SK-N-SH treated with all-trans-retinoic acid at 6 μM for 48 hours (cell line): ENCODE data around the gene PROK1.

Experiments
- BACH2 ChIP-seq: fragments of 250-450 bp; sonication (Bioruptor Pico); IDR thresholded peaks from 2 replicates; pipeline ENCODE4 v1.9.0; 2021; ENCODE audit warnings: mild to moderate bottlenecking, borderline replicate concordance
- CREB5 ChIP-seq: fragments of 250-450 bp; sonication (Bioruptor Pico); IDR thresholded peaks from 2 replicates; pipeline ENCODE4 v1.5.1; 2020; ENCODE audit warnings: low read depth, mild to moderate bottlenecking, moderate library complexity
- CSDC2 ChIP-seq: fragments of 250-450 bp; sonication (Bioruptor Pico); IDR thresholded peaks from 2 replicates; pipeline ENCODE4 v1.5.0; 2020; ENCODE audit warnings: mild to moderate bottlenecking, moderate library complexity
- CSRNP3 ChIP-seq: fragments of 250-450 bp; sonication (Bioruptor Pico); IDR thresholded peaks from 2 replicates; pipeline ENCODE4 v1.5.1; 2021; ENCODE audit warnings: mild to moderate bottlenecking, moderate library complexity
- GLIS3 ChIP-seq: fragments of 250-450 bp; sonication (Bioruptor Pico); IDR thresholded peaks from 2 replicates; pipeline ENCODE4 v1.5.0; 2020; ENCODE audit warnings: mild to moderate bottlenecking, moderate library complexity
- ISL1 ChIP-seq: fragments of 250-450 bp; sonication (Bioruptor Pico); IDR thresholded peaks from 2 replicates; pipeline ENCODE4 v2.1.2; 2022; ENCODE audit warnings: mild to moderate bottlenecking, moderate library complexity
- PATZ1 ChIP-seq: fragments of 250-450 bp; sonication (Bioruptor Pico); IDR thresholded peaks from 2 replicates; pipeline ENCODE4 v1.8.0; 2020; ENCODE audit warnings: mild to moderate bottlenecking, moderate library complexity, borderline replicate concordance
- POU6F1 ChIP-seq: fragments of 250-450 bp; sonication (Bioruptor Pico); IDR thresholded peaks from 2 replicates; pipeline ENCODE4 v1.8.0; 2021; ENCODE audit warnings: low read depth, mild to moderate bottlenecking, moderate library complexity, borderline replicate concordance
- PPARA ChIP-seq: fragments of 250-450 bp; sonication (Bioruptor Pico); IDR thresholded peaks from 2 replicates; pipeline ENCODE4 v1.5.0; 2020; ENCODE audit warnings: mild to moderate bottlenecking, borderline replicate concordance
- TOX ChIP-seq: fragments of 250-450 bp; sonication (Bioruptor Pico); IDR thresholded peaks from 2 replicates; pipeline ENCODE4 v1.8.0; 2021; ENCODE audit warnings: mild to moderate bottlenecking, moderate library complexity, borderline replicate concordance
- ZFP3 ChIP-seq: fragments of 250-450 bp; sonication (Bioruptor Pico); IDR thresholded peaks from 2 replicates; pipeline ENCODE4 v1.5.0; 2020; ENCODE audit warnings: mild to moderate bottlenecking, moderate library complexity

- TF ChIP-seq PATZ1 (CRISPR knock-in tag) = no peak
- TF ChIP-seq TOX (CRISPR knock-in tag) = no peak
- no peak for TF ChIP-seq PPARA (CRISPR knock-in tag)
- TF ChIP-seq POU6F1 = no peak
- no peak for TF ChIP-seq CSRNP3 (CRISPR knock-in tag)
- no peak for TF ChIP-seq CSDC2 (CRISPR knock-in tag)
- TF ChIP-seq ZFP3 (CRISPR knock-in tag) = no peak
- no peak for TF ChIP-seq CREB5 (CRISPR knock-in tag)
- no peak for TF ChIP-seq ISL1 (CRISPR knock-in tag)
- no peak for TF ChIP-seq GLIS3
- no peak for TF ChIP-seq BACH2 (CRISPR knock-in tag)
Measured at GRCh38 chr1:110404401-110404800, 46.5 kb upstream of the PROK1 start.
